ENCODE data around the gene SPTLC2. TPM values are rescaled to one million over a fixed set of nuclear protein-coding genes. Genes with fewer than 3 reads are reported as not detected.
A peak's percentile ranks its signal among the peaks of the same experiment; 100 is the strongest.
"Not testable (repeated sequence)": the region's sequence is repeated elsewhere in the genome, so short reads cannot be mapped to it uniquely, and the experiment has no call there.

The SPTLC2 gene, protein sequence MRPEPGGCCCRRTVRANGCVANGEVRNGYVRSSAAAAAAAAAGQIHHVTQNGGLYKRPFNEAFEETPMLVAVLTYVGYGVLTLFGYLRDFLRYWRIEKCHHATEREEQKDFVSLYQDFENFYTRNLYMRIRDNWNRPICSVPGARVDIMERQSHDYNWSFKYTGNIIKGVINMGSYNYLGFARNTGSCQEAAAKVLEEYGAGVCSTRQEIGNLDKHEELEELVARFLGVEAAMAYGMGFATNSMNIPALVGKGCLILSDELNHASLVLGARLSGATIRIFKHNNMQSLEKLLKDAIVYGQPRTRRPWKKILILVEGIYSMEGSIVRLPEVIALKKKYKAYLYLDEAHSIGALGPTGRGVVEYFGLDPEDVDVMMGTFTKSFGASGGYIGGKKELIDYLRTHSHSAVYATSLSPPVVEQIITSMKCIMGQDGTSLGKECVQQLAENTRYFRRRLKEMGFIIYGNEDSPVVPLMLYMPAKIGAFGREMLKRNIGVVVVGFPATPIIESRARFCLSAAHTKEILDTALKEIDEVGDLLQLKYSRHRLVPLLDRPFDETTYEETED
- total RNA-seq = 29.9 and 31.9 TPM in 2 replicates

DNA sequence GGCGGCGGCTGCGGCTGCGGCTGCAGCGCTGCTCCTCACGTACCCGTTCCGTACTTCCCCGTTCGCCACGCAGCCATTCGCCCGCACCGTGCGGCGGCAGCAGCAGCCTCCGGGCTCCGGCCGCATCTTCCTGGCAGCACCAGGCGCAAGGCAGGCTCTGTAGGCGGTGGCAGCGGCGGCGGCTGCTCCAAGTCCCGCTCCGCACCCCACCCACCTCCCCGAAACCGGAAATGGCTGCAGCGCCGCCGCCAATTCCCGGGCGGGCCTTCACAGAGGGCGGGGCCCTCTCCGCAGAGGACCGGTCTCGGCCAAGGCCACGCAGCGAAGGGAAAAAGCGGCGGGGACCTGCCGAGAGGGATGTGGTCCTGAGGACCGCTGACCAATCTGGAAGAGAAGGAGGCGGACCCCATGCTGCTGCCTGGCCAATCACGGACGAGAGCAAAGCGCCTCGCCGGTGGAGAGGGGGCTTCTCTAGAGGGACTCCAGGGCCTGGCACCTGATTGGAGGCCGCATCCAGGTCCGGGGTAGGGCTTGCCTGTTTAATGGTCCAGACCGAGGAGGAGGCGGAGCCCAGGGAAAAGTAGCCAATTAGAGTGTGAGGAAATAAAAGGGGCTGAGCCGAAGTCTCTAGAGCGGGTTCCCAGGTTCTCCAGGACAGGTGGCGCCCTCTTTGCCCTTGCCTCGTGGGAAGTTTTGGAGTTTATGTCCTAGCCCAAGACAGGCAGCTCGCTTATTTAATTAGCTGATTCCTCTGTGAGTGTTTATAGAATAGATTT, at the start of gene SPTLC2:
TSS of gene SPTLC2 (minus strand) at position 184 of the 776 bp plus-strand sequence. CDS start at position 126, 58 bp downstream.
- no peaks in the 10 kb centered on the region for H3K9me3 Mint-ChIP-seq
- peak within 1 kb of the TSS; percentile 96 for H3K27ac Mint-ChIP-seq
- DNase-seq (ENCODE audit: low spot score) = peak; percentile 95

DNA sequence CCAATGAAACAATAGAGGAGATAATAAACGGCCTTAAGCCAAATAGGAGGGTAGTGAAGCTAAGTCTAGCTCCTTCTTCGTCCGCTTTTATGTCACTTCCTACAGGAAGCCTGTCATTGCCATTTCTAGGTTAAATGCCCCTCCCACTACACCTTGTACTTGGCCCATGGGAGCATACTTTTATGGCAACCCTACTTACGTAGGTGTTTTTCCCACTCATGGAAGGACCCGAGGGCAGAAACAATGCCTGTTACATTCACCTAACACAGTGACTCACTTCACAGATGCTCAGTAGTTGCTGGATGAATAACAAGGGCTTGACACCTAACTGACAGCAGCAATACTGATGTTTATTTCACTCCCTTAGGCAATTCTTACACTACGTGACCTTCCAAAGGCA, 46.9 kb upstream of the SPTLC2 start:
- Mint-ChIP-seq H3K4me1 (ENCODE audit: low read depth) (peaks cover 9% of the 10 kb centered on the region), H3K27me3 (ENCODE audit: insufficient read depth) (peaks cover 4% of the 10 kb centered on the region), H3K9me3 (no peaks in the 10 kb centered on the region), H3K36me3 (ENCODE audit: low read depth) (no peaks in the 10 kb centered on the region), H3K27ac (no peak overlapping the region), H3K4me3 (no peak overlapping the region)
- no peak for DNase-seq (ENCODE audit: low spot score)
- intact Hi-C loops (cut with micrococcal nuclease) = no loop called here

More for the DNA sequence above, at the start of gene SPTLC2:
- H3K36me3 Mint-ChIP-seq (ENCODE audit: low read depth) = peaks cover 24% of the 10 kb centered on the region
- H3K4me3 Mint-ChIP-seq = peak within 1 kb of the TSS; percentile 95
- H3K27me3 Mint-ChIP-seq (ENCODE audit: insufficient read depth) = peaks cover 2% of the 10 kb centered on the region
- H3K4me1 Mint-ChIP-seq (ENCODE audit: low read depth) = peaks cover 46% of the 10 kb centered on the region
- intact Hi-C loops (cut with micrococcal nuclease) = loop anchor here (1.0 to 5.0 kb wide), 10 partner anchors 8 to 519 kb away; partner anchors contain the start of genes ALKBH1, CIPC, GSTZ1 and SLIRP

GRCh38 chr14:77661562-77661961, 45.1 kb upstream of the SPTLC2 start:
- H3K9me3 Mint-ChIP-seq; intact Hi-C loops (cut with micrococcal nuclease); H3K4me1 Mint-ChIP-seq (ENCODE audit: low read depth); H3K4me3 Mint-ChIP-seq; H3K27ac Mint-ChIP-seq; DNase-seq (ENCODE audit: low spot score); H3K27me3 Mint-ChIP-seq (ENCODE audit: insufficient read depth); H3K36me3 Mint-ChIP-seq (ENCODE audit: low read depth): not testable (repeated sequence)

DNA sequence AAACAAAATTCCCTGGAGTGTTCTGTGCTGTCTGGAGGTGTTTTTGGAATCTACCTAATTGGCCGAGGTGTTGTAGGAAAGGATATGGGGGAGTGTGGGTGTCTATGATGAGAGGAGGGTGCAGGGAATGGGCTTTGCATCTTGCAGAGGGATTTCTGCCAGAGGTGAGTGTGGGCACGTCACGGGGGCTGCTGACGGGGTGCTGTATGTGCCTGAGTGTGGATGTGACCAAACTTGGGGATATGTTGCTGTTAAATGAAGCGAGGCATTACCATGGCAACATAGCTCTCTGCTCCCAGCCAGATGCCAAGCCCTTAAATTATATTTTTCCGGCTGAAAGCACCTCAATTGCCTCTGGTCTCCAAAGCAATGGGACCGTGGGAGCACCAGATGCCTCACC, 44.3 kb upstream of the SPTLC2 start:
- peaks cover 5% of the 10 kb centered on the region for H3K4me1 Mint-ChIP-seq (ENCODE audit: low read depth)
- H3K27me3 Mint-ChIP-seq (ENCODE audit: insufficient read depth) = peaks cover 4% of the 10 kb centered on the region
- no peak overlapping the region for H3K4me3 Mint-ChIP-seq

DNA sequence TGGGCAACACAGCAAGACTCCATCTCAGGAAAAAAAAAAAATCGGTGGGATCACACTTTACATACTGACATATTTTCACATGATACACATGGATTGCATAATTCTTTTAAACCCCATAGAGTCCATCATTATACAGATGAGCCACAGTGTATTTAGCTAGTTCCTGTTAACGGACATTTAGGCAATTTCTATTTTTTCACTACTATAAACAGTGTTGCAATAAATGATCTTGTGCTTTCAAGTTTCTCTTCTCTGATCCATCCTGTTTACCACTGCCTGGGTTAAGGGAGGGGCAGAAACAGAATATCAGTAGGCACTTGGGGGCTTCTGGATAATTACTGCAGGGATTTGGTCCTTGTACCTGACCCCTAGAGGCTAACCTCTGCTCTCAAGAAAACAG, 43.4 kb upstream of the SPTLC2 start:
- Mint-ChIP-seq H3K9me3 (no peaks in the 10 kb centered on the region), H3K36me3 (ENCODE audit: low read depth) (no peaks in the 10 kb centered on the region), H3K27me3 (ENCODE audit: insufficient read depth) (peaks cover 4% of the 10 kb centered on the region), H3K27ac (no peak overlapping the region), H3K4me3 (no peak overlapping the region), H3K4me1 (ENCODE audit: low read depth) (peaks cover 5% of the 10 kb centered on the region)
- intact Hi-C loops (cut with micrococcal nuclease) = no loop called here
- DNase-seq (ENCODE audit: low spot score) = no peak

More for the DNA sequence above, 44.3 kb upstream of the SPTLC2 start:
- no peaks in the 10 kb centered on the region for H3K36me3 Mint-ChIP-seq (ENCODE audit: low read depth)
- no peak for DNase-seq (ENCODE audit: low spot score)
- intact Hi-C loops (cut with micrococcal nuclease) = no loop called here
- no peak overlapping the region for H3K27ac Mint-ChIP-seq
- no peaks in the 10 kb centered on the region for H3K9me3 Mint-ChIP-seq

GRCh38 chr14:77657280-77657679, 40.8 kb upstream of the SPTLC2 start:
- H3K9me3 Mint-ChIP-seq = no peaks in the 10 kb centered on the region
- peaks cover 13% of the 10 kb centered on the region for H3K4me1 Mint-ChIP-seq (ENCODE audit: low read depth)
- H3K4me3 Mint-ChIP-seq = no peak overlapping the region
- DNase-seq (ENCODE audit: low spot score) = no peak
- no peaks in the 10 kb centered on the region for H3K36me3 Mint-ChIP-seq (ENCODE audit: low read depth)
- H3K27me3 Mint-ChIP-seq (ENCODE audit: insufficient read depth) = peaks cover 4% of the 10 kb centered on the region
- no peak overlapping the region for H3K27ac Mint-ChIP-seq
- intact Hi-C loops (cut with micrococcal nuclease) = no loop called here

DNA sequence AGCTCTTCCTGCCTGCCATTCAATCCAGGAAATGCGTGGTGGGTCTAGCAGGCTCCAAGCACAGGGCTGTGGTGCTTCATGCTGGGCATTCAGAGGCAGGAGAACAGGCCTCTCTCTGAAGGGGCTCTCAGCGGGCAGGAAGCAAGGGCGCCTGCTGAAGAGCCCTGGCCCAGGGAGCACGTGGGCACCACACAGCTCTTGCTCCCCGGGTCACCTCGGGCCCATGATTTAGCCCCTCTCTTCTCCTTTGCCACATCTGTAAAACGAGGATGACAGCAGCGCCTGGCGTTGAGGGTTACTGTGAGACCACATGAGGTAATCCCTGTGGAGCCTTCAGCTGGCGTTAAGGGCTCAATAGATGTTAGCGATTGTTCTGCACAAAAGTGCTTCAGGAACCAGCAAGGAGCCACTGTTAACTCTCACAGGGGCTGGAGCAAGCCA, 37.6 kb upstream of the SPTLC2 start:
- intact Hi-C loops (cut with micrococcal nuclease) = no loop called here
- no peak overlapping the region for H3K4me3 Mint-ChIP-seq
- peaks cover 2% of the 10 kb centered on the region for H3K36me3 Mint-ChIP-seq (ENCODE audit: low read depth)
- H3K27ac Mint-ChIP-seq = no peak overlapping the region
- DNase-seq (ENCODE audit: low spot score) = no peak
- peaks cover 4% of the 10 kb centered on the region for H3K27me3 Mint-ChIP-seq (ENCODE audit: insufficient read depth)
- H3K9me3 Mint-ChIP-seq = no peaks in the 10 kb centered on the region
- peaks cover 13% of the 10 kb centered on the region for H3K4me1 Mint-ChIP-seq (ENCODE audit: low read depth)

DNA sequence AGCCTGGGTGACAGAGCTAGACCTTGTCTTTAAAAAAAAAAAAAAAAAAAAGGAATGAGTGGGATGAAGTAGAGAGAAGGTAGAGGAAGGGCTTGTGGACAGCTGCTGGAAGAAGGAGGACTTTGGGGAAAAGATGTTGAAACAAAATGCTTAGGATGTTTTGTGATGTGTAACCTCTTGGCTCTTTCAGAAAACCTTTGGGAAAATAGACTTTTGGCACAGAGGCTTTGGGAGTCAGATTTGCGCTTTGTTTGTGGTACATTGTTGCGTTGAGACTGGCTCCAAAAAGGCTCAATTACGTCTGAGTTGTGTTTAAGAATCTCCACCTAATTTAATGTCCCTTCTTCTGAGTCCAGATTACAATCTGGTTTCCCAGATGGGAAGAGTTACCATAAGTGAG, 32.9 kb upstream of the SPTLC2 start:
- Mint-ChIP-seq H3K36me3 (ENCODE audit: low read depth) (peaks cover 2% of the 10 kb centered on the region), H3K27me3 (ENCODE audit: insufficient read depth) (no peaks in the 10 kb centered on the region), H3K4me3 (no peak overlapping the region), H3K9me3 (no peaks in the 10 kb centered on the region), H3K4me1 (ENCODE audit: low read depth) (peaks cover 8% of the 10 kb centered on the region), H3K27ac (no peak overlapping the region)
- intact Hi-C loops (cut with micrococcal nuclease) = no loop called here
- DNase-seq (ENCODE audit: low spot score) = no peak

GRCh38 chr14:77648520-77649200, 32.2 kb upstream of the SPTLC2 start:
- Mint-ChIP-seq H3K4me3 (no peak overlapping the region), H3K27me3 (ENCODE audit: insufficient read depth) (no peaks in the 10 kb centered on the region), H3K9me3 (no peaks in the 10 kb centered on the region), H3K36me3 (ENCODE audit: low read depth) (peaks cover 2% of the 10 kb centered on the region), H3K4me1 (ENCODE audit: low read depth) (peaks cover 4% of the 10 kb centered on the region), H3K27ac (no peak overlapping the region)
- DNase-seq (ENCODE audit: low spot score) = no peak
- intact Hi-C loops (cut with micrococcal nuclease) = no loop called here

DNA sequence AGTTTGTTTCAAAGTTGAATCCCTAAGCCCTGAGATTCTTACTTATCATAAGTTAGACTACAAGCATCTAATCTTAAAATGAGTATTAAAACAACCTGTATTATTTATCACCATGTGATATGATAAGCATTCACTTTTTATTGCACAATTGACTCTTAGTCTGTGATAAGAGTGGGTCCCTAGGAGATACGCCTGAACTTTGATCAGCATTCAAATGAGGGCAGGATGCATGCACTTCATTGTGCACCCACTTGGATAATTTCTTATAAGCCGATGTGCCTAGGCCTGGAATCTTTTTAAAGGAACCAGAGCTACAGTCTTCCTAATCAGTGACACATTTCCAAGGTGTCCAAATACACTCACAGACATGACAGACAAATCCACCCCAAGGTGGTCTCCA, 31.4 kb upstream of the SPTLC2 start:
- peaks cover 2% of the 10 kb centered on the region for H3K36me3 Mint-ChIP-seq (ENCODE audit: low read depth)
- no peak overlapping the region for H3K27ac Mint-ChIP-seq
- no peak for DNase-seq (ENCODE audit: low spot score)
- intact Hi-C loops (cut with micrococcal nuclease) = no loop called here
- H3K9me3 Mint-ChIP-seq = no peaks in the 10 kb centered on the region
- no peaks in the 10 kb centered on the region for H3K27me3 Mint-ChIP-seq (ENCODE audit: insufficient read depth)
- no peaks in the 10 kb centered on the region for H3K4me1 Mint-ChIP-seq (ENCODE audit: low read depth)
- no peak overlapping the region for H3K4me3 Mint-ChIP-seq

DNA sequence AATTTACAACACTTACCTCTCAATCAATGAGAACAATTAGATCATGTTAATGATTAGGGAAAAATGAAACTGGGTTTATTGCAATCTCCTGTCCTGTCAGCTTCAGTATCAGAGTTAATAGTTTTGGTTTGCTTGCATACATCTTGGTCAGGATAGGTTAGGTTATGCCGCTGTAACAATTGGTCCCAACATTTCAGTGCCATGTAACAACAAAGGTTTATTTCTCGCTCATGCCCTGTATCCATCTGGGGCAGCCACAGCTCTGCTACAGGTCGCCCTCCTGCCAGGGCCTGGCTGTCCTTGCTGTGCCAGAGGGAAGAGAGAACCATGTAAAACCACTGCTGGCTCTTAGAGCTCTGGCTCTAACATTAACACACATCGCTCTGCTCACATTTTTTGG, 30.5 kb upstream of the SPTLC2 start:
- Mint-ChIP-seq H3K9me3 (no peaks in the 10 kb centered on the region), H3K27ac (no peak overlapping the region), H3K36me3 (ENCODE audit: low read depth) (peaks cover 2% of the 10 kb centered on the region), H3K4me3 (no peak overlapping the region), H3K4me1 (ENCODE audit: low read depth) (peaks cover 5% of the 10 kb centered on the region), H3K27me3 (ENCODE audit: insufficient read depth) (no peaks in the 10 kb centered on the region)
- intact Hi-C loops (cut with micrococcal nuclease) = no loop called here
- no peak for DNase-seq (ENCODE audit: low spot score)

GRCh38 chr14:77645520-77646230, 29.2 kb upstream of the SPTLC2 start:
- Mint-ChIP-seq H3K27ac (no peak overlapping the region), H3K4me3 (no peak overlapping the region), H3K9me3 (no peaks in the 10 kb centered on the region), H3K4me1 (ENCODE audit: low read depth) (peaks cover 15% of the 10 kb centered on the region), H3K27me3 (ENCODE audit: insufficient read depth) (no peaks in the 10 kb centered on the region), H3K36me3 (ENCODE audit: low read depth) (no peaks in the 10 kb centered on the region)
- intact Hi-C loops (cut with micrococcal nuclease) = no loop called here
- no peak for DNase-seq (ENCODE audit: low spot score)

Data from activated T-helper 1 cell treated with anti-CD3 and anti-CD28 coated beads, Interleukin-12 subunit alpha, Interleukin-12 subunit beta, Interleukin-2, Interleukin-4 antibody, amounts not matched to agents 30 ng/mL and 10 ng/mL and 1 ng/mL, durations not matched to agents 14 hours and 24 hours and 36 hours (primary cell).